GM18498 (cell line): ENCODE results near the gene TBCCD1.
"Not testable (repeated sequence)": the region's sequence is repeated elsewhere in the genome, so short reads cannot be mapped to it uniquely, and the experiment has no call there.

Experiments used
- ATAC-seq: cut with Tn5 transposase; IDR thresholded peaks from one replicate; pipeline ENCODE4 v1.9.1; 2021; ENCODE audit warnings: mild to moderate bottlenecking, moderate library complexity; ENCODE audit not compliant: unreplicated experiment

TBCCD1 gene

GRCh38 chr3:186566772-186567071 lies 417 bp downstream of the TBCCD1 start:
- no peak for ATAC-seq

GRCh38 chr3:186564586-186564985 lies 2.6 kb downstream of the TBCCD1 start:
- ATAC-seq = no peak

DNA sequence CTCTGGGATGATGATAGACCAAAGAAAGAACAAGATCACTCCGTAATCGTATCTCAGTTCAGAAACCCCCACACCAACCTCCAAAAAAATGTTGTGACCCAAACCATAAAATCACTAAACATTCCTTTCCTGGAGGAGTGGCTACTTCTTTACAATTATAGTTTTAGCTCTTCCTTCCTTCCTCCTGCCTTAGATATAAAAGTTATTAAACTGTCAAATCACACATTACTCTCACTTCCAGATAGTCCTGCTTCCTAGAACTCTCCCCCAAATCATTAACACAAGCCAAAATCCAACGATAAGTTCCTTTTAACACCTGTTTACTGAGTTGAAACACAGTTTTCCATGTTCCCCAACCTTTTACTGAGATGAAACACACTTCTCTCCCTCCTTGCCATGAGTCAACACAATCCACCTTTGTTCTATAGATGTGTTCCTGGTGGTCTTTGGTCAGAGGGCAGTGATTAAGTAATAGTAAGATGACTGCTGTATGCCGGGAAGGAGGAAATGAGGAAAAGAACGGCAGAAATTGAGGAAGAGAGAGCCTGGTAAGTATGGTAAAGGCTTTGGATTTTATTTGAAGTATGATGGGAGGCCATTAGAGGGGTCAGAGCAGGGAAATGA lies 14.6 kb downstream of the TBCCD1 start:
- ATAC-seq = no peak

DNA sequence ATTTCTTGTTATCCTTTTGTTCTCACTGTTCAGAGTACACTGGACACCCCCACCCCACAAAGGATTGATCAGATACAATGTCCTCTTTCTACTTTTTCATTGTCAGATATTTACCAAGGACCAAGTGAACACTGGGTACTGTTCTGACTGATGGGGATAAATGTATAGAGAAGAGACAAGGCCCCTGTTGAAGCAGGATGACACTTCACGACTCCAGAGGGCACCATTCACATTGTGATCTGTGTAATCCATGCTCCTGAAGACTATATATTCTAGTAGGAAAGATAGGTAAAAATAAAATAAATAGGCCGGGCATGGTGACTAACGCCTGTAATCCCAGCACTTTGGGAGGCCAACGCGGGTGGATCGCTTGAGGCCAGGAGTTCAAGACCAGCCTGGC lies 15.8 kb downstream of the TBCCD1 start:
- ATAC-seq = no peak

GRCh38 chr3:186549497-186549896 lies 17.6 kb downstream of the TBCCD1 start:
- no peak for ATAC-seq

DNA sequence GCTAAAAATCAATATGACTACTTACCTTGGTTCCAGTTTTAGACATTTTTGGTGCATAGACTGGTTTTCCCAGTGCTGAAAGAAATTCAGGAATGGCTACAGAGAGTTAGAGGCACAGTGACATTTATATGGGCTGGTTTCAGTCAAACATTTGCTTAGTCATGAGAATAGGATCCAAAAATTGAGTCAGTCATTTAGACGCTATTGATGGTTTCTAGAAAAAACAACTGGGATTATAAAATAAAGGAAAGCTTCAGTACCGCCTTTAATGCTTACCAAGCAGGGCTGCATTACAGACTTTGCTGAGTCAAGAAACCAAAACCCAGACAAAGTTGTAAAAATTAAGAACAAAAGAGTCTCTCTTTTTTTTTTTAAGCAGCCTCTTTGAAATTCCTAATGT lies 22.9 kb downstream of the TBCCD1 start, which contains the start of gene CRYGS:
TSS of gene CRYGS (minus strand) at position 100 of the 400 bp plus-strand sequence. CDS start at position 46, 54 bp downstream.
- ATAC-seq = no peak

- no peak for ATAC-seq
These were observed 26.3 kb downstream of the TBCCD1 start for GRCh38 chr3:186540835-186541226.

- ATAC-seq = peak; percentile 64
These were observed 26.8 kb downstream of the TBCCD1 start for GRCh38 chr3:186540221-186540834.

GRCh38 chr3:186538779-186539178 lies 28.4 kb downstream of the TBCCD1 start:
- no peak for ATAC-seq

- no peak for ATAC-seq
These were observed 30.0 kb downstream of the TBCCD1 start for GRCh38 chr3:186536883-186537844.

GRCh38 chr3:186534113-186534669 lies 32.9 kb downstream of the TBCCD1 start:
- peak; percentile 85 for ATAC-seq

GRCh38 chr3:186532598-186533072 lies 34.5 kb downstream of the TBCCD1 start:
- peak; percentile 65 for ATAC-seq

DNA sequence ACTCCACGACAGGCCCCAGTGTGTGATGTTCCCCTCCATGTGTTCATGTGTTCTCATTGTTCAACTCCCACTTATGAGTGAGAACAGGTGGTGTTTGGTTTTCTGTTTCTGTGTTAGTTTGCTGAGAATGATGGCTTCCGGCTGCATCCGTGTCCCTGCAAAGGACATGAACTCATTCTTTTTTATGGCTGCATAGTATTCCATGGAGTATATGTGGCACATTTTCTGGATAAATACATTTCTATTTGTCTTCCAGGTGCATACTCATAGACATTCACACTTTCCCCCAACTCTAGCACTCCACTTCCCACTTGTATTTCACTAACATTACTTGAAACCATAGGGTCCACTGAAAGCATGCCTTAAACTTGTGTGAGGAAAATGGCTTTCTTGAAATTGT lies 35.4 kb downstream of the TBCCD1 start:
- ATAC-seq = not testable (repeated sequence)

GRCh38 chr3:186530415-186530814 lies 36.7 kb downstream of the TBCCD1 start:
- ATAC-seq = no peak

GRCh38 chr3:186529201-186529999 lies 37.7 kb downstream of the TBCCD1 start:
- ATAC-seq = no peak

- peak; percentile 60 for ATAC-seq
These were observed 40.9 kb downstream of the TBCCD1 start for GRCh38 chr3:186526256-186526606.

- peak; percentile 23 for ATAC-seq
These were observed 41.5 kb downstream of the TBCCD1 start for GRCh38 chr3:186525369-186526255.

GRCh38 chr3:186524616-186525015 lies 42.5 kb downstream of the TBCCD1 start:
- ATAC-seq = no peak

GRCh38 chr3:186523434-186523833 lies 43.7 kb downstream of the TBCCD1 start:
- no peak for ATAC-seq

DNA sequence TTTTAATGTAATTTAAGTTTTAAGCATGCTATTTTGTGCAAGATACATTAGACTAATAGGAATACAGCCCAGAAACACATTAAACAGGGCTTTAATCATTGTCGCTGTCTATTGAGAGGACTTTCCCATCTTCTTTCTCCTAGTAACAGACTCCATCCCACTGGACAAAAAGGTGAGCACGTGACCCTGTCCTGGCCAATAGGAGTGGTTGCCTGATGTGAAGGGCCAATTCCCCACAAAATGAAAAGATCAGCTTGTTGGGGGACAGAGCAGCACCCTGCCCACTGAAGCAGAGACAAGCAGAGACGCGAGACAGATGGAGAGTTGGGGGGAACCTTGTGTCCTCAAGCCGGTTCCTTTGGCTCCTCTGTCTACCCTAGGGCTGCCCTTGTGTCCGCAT lies 44.1 kb downstream of the TBCCD1 start:
- no peak for ATAC-seq
